Measurements from ENCODE around the gene ZNF518B.

The ZNF518B gene

GRCh38 chr4:10438924-10439323 lies 18.3 kb downstream of the ZNF518B start:
- no peak for TF ChIP-seq GATA2 (IDR thresholded peaks at IDR 0.05; ENCODE audit: low read depth, low read length)
- no peak for TF ChIP-seq GATA3 (IDR thresholded peaks at IDR 0.05; ENCODE audit: low read depth, low read length)

- TF ChIP-seq GATA3 (IDR thresholded peaks at IDR 0.05; ENCODE audit: low read depth, low read length) (no peak), GATA2 (IDR thresholded peaks at IDR 0.05; ENCODE audit: low read depth, low read length) (no peak)
Measured at GRCh38 chr4:10437735-10438134, 19.5 kb downstream of the ZNF518B start.

GRCh38 chr4:10421344-10422055 lies 35.7 kb downstream of the ZNF518B start:
- no peak for TF ChIP-seq GATA2 (IDR thresholded peaks at IDR 0.05; ENCODE audit: low read depth, low read length)
- TF ChIP-seq GATA3 (IDR thresholded peaks at IDR 0.05; ENCODE audit: low read depth, low read length) = no peak

DNA sequence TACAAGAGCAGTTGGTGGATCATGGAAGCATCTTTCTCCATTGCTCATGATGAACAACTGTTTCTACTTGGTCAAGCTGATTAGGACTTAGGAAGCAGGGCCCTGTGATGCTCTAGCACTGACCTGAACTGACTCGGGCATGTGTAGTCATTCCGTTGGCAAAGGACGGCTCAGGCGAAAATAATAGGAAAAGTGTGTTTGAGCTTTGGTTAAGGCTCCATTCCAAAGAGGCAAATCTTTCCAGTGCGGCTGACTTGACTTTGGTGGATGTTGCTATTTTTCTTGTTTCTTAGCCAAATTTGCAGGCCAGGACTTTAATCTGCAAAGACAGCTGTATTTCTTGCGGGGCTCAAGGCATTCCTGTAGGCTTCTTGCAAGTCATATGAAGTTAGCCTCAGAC lies 39.5 kb downstream of the ZNF518B start:
- TF ChIP-seq GATA3 (IDR thresholded peaks at IDR 0.05; ENCODE audit: low read depth, low read length) (no peak), GATA2 (IDR thresholded peaks at IDR 0.05; ENCODE audit: low read depth, low read length) (no peak)

- no peak for TF ChIP-seq GATA3 (IDR thresholded peaks at IDR 0.05; ENCODE audit: low read depth, low read length)
- TF ChIP-seq GATA2 (IDR thresholded peaks at IDR 0.05; ENCODE audit: low read depth, low read length) = no peak
Measured at GRCh38 chr4:10416441-10416840, 40.8 kb downstream of the ZNF518B start.

DNA sequence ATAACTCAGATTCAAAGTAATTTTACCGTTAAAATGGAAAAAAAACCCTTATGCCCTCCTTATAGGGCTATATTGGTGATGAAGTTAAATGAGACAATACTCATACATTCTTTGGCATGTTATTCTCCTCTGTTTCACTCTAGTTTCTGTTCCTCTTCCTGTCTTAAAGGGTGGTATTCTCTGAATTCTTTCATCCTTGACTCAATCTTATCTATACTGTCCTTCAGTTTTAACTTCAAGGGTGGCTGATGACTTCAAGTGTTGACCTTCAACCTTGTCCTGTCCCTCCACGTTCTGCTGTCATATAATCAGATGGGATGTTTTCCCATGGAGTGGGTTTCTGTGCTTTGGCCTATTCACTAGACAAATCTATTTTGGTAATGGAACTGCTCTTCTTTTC lies 44.0 kb downstream of the ZNF518B start:
- no peak for TF ChIP-seq GATA2 (IDR thresholded peaks at IDR 0.05; ENCODE audit: low read depth, low read length)
- no peak for TF ChIP-seq GATA3 (IDR thresholded peaks at IDR 0.05; ENCODE audit: low read depth, low read length)

DNA sequence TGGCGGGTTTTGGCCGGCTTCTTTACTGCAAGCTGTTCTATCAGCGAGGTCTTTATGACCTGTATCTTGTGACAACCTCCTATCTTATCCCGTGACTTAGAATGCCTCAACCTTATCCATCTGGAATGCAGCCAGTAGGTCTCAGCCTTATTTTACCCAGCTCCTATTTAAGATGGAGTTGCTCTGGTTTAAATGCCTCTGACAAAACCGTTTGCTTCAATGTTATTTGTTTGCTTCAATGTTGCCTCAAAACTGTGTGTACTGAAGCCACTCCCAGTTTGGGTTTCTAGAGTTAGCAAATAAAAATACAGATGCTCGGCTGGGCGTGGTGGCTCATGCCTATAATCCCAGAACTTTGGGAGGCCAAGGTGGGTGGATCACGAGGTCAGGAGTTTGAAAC lies 51.6 kb downstream of the ZNF518B start:
- TF ChIP-seq GATA2 (IDR thresholded peaks at IDR 0.05; ENCODE audit: low read depth, low read length) = no peak
- TF ChIP-seq GATA3 (IDR thresholded peaks at IDR 0.05; ENCODE audit: low read depth, low read length) = no peak

- TF ChIP-seq GATA3 (IDR thresholded peaks at IDR 0.05; ENCODE audit: low read depth, low read length) (no peak), GATA2 (IDR thresholded peaks at IDR 0.05; ENCODE audit: low read depth, low read length) (no peak)
Measured at GRCh38 chr4:10403633-10404445, 53.4 kb downstream of the ZNF518B start.

- no peak for TF ChIP-seq GATA2 (IDR thresholded peaks at IDR 0.05; ENCODE audit: low read depth, low read length)
- TF ChIP-seq GATA3 (IDR thresholded peaks at IDR 0.05; ENCODE audit: low read depth, low read length) = no peak
Measured at GRCh38 chr4:10395971-10396580, 61.1 kb downstream of the ZNF518B start.

Data from SH-SY5Y (cell line).